GM23338 (cell line): ENCODE results near the gene PRDM11. TPM values are rescaled to one million over a fixed set of nuclear protein-coding genes. Genes with fewer than 3 reads are reported as not detected.

Experiments used
- ATAC-seq: fragments of 200-7000 bp; cut with Tn5 transposase; 3 replicates; pipeline ENCODE4 v1.9.1; 2020
- DNase-seq: peaks from one replicate; pipeline ENCODE4 v3.0.0-alpha.2; 2015; ENCODE audit warnings: low spot score
- H2AFZ ChIP-seq: fragments of 200-600 bp; sonication (generic); 2 replicates; pipeline ENCODE4 v1.8.0; 2016; ENCODE audit warnings: antibody characterized with exemption, mild to moderate bottlenecking, moderate library complexity
- H3F3A ChIP-seq: fragments of 200-600 bp; sonication (generic); replicated peaks from 2 replicates; pipeline ENCODE4 v1.8.0; 2017; ENCODE audit warnings: antibody characterized with exemption, mixed run types, low read depth
- H3K27ac ChIP-seq: fragments of 200-600 bp; sonication (generic); 2 replicates; pipeline ENCODE4 v1.6.1; 2016; ENCODE audit warnings: low read depth
- H3K27me3 ChIP-seq: fragments of 200-600 bp; sonication (generic); 2 replicates; pipeline ENCODE4 v1.8.0; 2016; ENCODE audit warnings: mild to moderate bottlenecking, mixed run types, moderate library complexity; ENCODE audit not compliant: insufficient read depth
- H3K36me3 ChIP-seq: fragments of 200-600 bp; sonication (generic); 2 replicates; pipeline ENCODE4 v1.8.0; 2016; ENCODE audit warnings: mild to moderate bottlenecking; ENCODE audit not compliant: insufficient read depth
- H3K4me1 ChIP-seq: fragments of 200-600 bp; sonication (generic); 2 replicates; pipeline ENCODE4 v1.8.0; 2016; ENCODE audit warnings: mild to moderate bottlenecking, moderate library complexity; ENCODE audit not compliant: insufficient read depth
- H3K4me2 ChIP-seq: fragments of 200-600 bp; sonication (generic); 2 replicates; pipeline ENCODE4 v1.7.1; 2017; ENCODE audit warnings: mixed run types
- H3K4me3 ChIP-seq: fragments of 200-600 bp; sonication (generic); 2 replicates; pipeline ENCODE4 v1.6.1; 2016; ENCODE audit warnings: mixed run types
- H3K79me2 ChIP-seq: fragments of 200-600 bp; sonication (generic); replicated peaks from 2 replicates; pipeline ENCODE4 v1.8.0; 2017; ENCODE audit warnings: mild to moderate bottlenecking; ENCODE audit not compliant: insufficient read depth
- H3K9me2 ChIP-seq: fragments of 200-600 bp; sonication (generic); 2 replicates; pipeline ENCODE4 v1.8.0; 2017; ENCODE audit not compliant: insufficient read depth
- H4K20me1 ChIP-seq: fragments of 200-600 bp; sonication (generic); replicated peaks from 2 replicates; pipeline ENCODE4 v1.8.0; 2017; ENCODE audit warnings: mild to moderate bottlenecking; ENCODE audit not compliant: insufficient read depth
- H3K27ac Mint-ChIP-seq: 2 replicates; pipeline ENCODE4 v1.8.0; 2020; ENCODE audit warnings: inconsistent platforms, mild to moderate bottlenecking, moderate library complexity, mixed read lengths
- H3K27me3 Mint-ChIP-seq: 3 replicates; pipeline ENCODE4 v1.8.0; 2022; ENCODE audit warnings: low read depth, mild to moderate bottlenecking, moderate library complexity, mixed read lengths, inconsistent platforms; ENCODE audit not compliant: insufficient read depth, poor library complexity
- H3K36me3 Mint-ChIP-seq: 3 replicates; pipeline ENCODE4 v1.8.0; 2021; ENCODE audit warnings: low read depth, mild to moderate bottlenecking, inconsistent platforms, moderate library complexity, mixed read lengths
- H3K4me1 Mint-ChIP-seq: 3 replicates; pipeline ENCODE4 v1.8.0; 2020; ENCODE audit warnings: mild to moderate bottlenecking, inconsistent platforms, mixed read lengths
- H3K4me3 Mint-ChIP-seq: 3 replicates; pipeline ENCODE4 v1.8.0; 2021; ENCODE audit warnings: moderate library complexity, mild to moderate bottlenecking, inconsistent platforms, mixed read lengths
- H3K9me3 Mint-ChIP-seq: 3 replicates; pipeline ENCODE4 v1.8.0; 2020; ENCODE audit warnings: moderate library complexity, mild to moderate bottlenecking, inconsistent platforms, mixed read lengths
- CTCF ChIP-seq, 2 experiments: fragments of 200-600 bp in 1 of 2; sonication (generic) in 1 of 2; conservative IDR thresholded peaks; 2 replicates each; pipeline versions ENCODE4 v1.5.1 to v1.6.1; 2016 to 2017; ENCODE audit warnings: antibody characterized with exemption in 2 of 2, low read depth in 2 of 2, mild to moderate bottlenecking in 2 of 2, moderate library complexity in 1 of 2
- EZH2phosphoT487 ChIP-seq: fragments of 200-600 bp; sonication (generic); IDR thresholded peaks from one replicate; pipeline ENCODE4 v1.8.1; 2018; ENCODE audit warnings: antibody characterized with exemption; ENCODE audit not compliant: unreplicated experiment
- JUNB ChIP-seq: IDR thresholded peaks from one replicate; pipeline ENCODE4 v1.6.1; 2016; ENCODE audit warnings: antibody characterized with exemption; ENCODE audit not compliant: unreplicated experiment
- NANOG ChIP-seq: IDR thresholded peaks from 2 replicates; pipeline ENCODE4 v1.6.1; 2016; ENCODE audit warnings: antibody characterized with exemption, borderline replicate concordance
- POLR2AphosphoS5 ChIP-seq: IDR thresholded peaks from 2 replicates; pipeline ENCODE4 v1.6.1; 2016; ENCODE audit warnings: antibody characterized with exemption, low read depth
- STAT1 ChIP-seq: IDR thresholded peaks from one replicate; pipeline ENCODE4 v1.6.1; 2016; ENCODE audit warnings: antibody characterized with exemption; ENCODE audit not compliant: unreplicated experiment
- ZNF331 ChIP-seq: fragments of 250-450 bp; sonication (Bioruptor Pico); IDR thresholded peaks from 2 replicates; pipeline ENCODE4 v1.5.0; 2020; ENCODE audit warnings: low read depth, mild to moderate bottlenecking, moderate library complexity
- polyA plus RNA-seq: library from polyadenylated mRNA; unstranded; fragments of >200 nt; fragmentation: Nextera tagmentation; extraction: Ambion mirVana; gene quantifications from 2 replicates; pipeline ENCODE4 v1.2.1, GENCODE V29; 2016
- total RNA-seq: library from RNA; depleted of rRNA; stranded (reverse); fragments of >200 nt; shearing (Covaris generic); gene quantifications from 2 replicates; pipeline ENCODE4 v1.2.3, GENCODE V29; 2014
- TF ChIP-seq, protein P1 (sequence below): IDR thresholded peaks from one replicate; pipeline ENCODE4 v1.6.1; 2018; ENCODE audit warnings: antibody characterized with exemption; ENCODE audit not compliant: unreplicated experiment

Gene PRDM11
- total and polyA plus RNA-seq, 2 experiments from 2014 or later, result 0.97 to 10.4 TPM

- no peaks in the 10 kb centered on the region; the same call in 1 of the 3 replicates for H3K36me3 Mint-ChIP-seq
- peak overlapping the region; percentile 83 for H3K4me2 ChIP-seq
- 0 out of 2 replicates have a peak, but pooled peaks cover 5% of the 10 kb centered on the region for H3K27me3 ChIP-seq
- no peak overlapping the region for H3K4me3 Mint-ChIP-seq
- no peaks in the 10 kb centered on the region; the same call in 1 of the 2 replicates for H4K20me1 ChIP-seq
- H3K27me3 Mint-ChIP-seq, result peaks cover 6% of the 10 kb centered on the region
- ATAC-seq (peak; percentile 80), DNase-seq (no peak)
- H3K27ac Mint-ChIP-seq, result no peak overlapping the region
- H2AFZ ChIP-seq, result peak overlapping the region; percentile 72; the same call in 1 of the 2 replicates
- no peaks in the 10 kb centered on the region for H3K9me2 ChIP-seq
- H3K4me1 Mint-ChIP-seq, result peaks cover 5% of the 10 kb centered on the region
- H3F3A ChIP-seq, result peaks cover 4% of the 10 kb centered on the region; the same call in 1 of the 2 replicates
- H3K36me3 ChIP-seq, result no peaks in the 10 kb centered on the region; the same call in 1 of the 2 replicates
- no peaks in the 10 kb centered on the region; the same call in 2 of the 3 replicates for H3K9me3 Mint-ChIP-seq
- H3K4me3 ChIP-seq, result peak overlapping the region; percentile 65
- no peak overlapping the region for H3K27ac ChIP-seq
- H3K4me1 ChIP-seq, result peaks cover 13% of the 10 kb centered on the region; the same call in 1 of the 2 replicates
- TF ChIP-seq, protein P1, sequence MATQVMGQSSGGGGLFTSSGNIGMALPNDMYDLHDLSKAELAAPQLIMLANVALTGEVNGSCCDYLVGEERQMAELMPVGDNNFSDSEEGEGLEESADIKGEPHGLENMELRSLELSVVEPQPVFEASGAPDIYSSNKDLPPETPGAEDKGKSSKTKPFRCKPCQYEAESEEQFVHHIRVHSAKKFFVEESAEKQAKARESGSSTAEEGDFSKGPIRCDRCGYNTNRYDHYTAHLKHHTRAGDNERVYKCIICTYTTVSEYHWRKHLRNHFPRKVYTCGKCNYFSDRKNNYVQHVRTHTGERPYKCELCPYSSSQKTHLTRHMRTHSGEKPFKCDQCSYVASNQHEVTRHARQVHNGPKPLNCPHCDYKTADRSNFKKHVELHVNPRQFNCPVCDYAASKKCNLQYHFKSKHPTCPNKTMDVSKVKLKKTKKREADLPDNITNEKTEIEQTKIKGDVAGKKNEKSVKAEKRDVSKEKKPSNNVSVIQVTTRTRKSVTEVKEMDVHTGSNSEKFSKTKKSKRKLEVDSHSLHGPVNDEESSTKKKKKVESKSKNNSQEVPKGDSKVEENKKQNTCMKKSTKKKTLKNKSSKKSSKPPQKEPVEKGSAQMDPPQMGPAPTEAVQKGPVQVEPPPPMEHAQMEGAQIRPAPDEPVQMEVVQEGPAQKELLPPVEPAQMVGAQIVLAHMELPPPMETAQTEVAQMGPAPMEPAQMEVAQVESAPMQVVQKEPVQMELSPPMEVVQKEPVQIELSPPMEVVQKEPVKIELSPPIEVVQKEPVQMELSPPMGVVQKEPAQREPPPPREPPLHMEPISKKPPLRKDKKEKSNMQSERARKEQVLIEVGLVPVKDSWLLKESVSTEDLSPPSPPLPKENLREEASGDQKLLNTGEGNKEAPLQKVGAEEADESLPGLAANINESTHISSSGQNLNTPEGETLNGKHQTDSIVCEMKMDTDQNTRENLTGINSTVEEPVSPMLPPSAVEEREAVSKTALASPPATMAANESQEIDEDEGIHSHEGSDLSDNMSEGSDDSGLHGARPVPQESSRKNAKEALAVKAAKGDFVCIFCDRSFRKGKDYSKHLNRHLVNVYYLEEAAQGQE, result no peak
- TF ChIP-seq JUNB (no peak), EZH2phosphoT487 (no peak), POLR2AphosphoS5 (peak; percentile 27; the same call in 1 of the 2 replicates)
- no peaks in the 10 kb centered on the region for H3K79me2 ChIP-seq
Measured at GRCh38 chr11:45180848-45181192, 34.4 kb downstream of the PRDM11 start.

- Histone ChIP-seq H3F3A (peaks cover 4% of the 10 kb centered on the region; the same call in 1 of the 2 replicates), H3K4me3 (peak overlapping the region; percentile 65), H3K79me2 (no peaks in the 10 kb centered on the region), H3K27ac (no peak overlapping the region), H3K27me3 (0 out of 2 replicates have a peak, but pooled peaks cover 5% of the 10 kb centered on the region), H2AFZ (peak overlapping the region; percentile 72), H3K36me3 (no peaks in the 10 kb centered on the region; the same call in 1 of the 2 replicates), H3K4me1 (peaks cover 13% of the 10 kb centered on the region; the same call in 1 of the 2 replicates), H4K20me1 (no peaks in the 10 kb centered on the region; the same call in 1 of the 2 replicates), H3K4me2 (peak overlapping the region; percentile 83), H3K9me2 (no peaks in the 10 kb centered on the region)
- H3K4me1 Mint-ChIP-seq, result peaks cover 5% of the 10 kb centered on the region
- peak overlapping the region; percentile 63 for H3K4me3 Mint-ChIP-seq
- peak; percentile 44 for DNase-seq
- ATAC-seq, result peak; percentile 77
- H3K36me3 Mint-ChIP-seq, result peaks cover 5% of the 10 kb centered on the region; the same call in 2 of the 3 replicates
- no peaks in the 10 kb centered on the region; the same call in 2 of the 3 replicates for H3K9me3 Mint-ChIP-seq
- H3K27ac Mint-ChIP-seq, result no peak overlapping the region
- peaks cover 6% of the 10 kb centered on the region for H3K27me3 Mint-ChIP-seq
- TF ChIP-seq ZNF331 (CRISPR knock-in tag) (no peak), CTCF (conservative IDR thresholded peaks at IDR 0.05; ENCODE audit: low read depth in 2 of 2) (no peak), NANOG (no peak), POLR2AphosphoS5 (no peak), STAT1 (no peak)
- TF ChIP-seq, protein P1, result no peak
Measured at GRCh38 chr11:45181193-45181888, 34.9 kb downstream of the PRDM11 start.
